HG03025 (cell line): Measurements from ENCODE around the gene PNPLA1.

Source experiments
- ATAC-seq: cut with Tn5 transposase; IDR thresholded peaks from one replicate; pipeline ENCODE4 v1.9.1; 2021; ENCODE audit warnings: mild to moderate bottlenecking, moderate library complexity; ENCODE audit not compliant: unreplicated experiment, low FRiP score

PNPLA1 gene

DNA sequence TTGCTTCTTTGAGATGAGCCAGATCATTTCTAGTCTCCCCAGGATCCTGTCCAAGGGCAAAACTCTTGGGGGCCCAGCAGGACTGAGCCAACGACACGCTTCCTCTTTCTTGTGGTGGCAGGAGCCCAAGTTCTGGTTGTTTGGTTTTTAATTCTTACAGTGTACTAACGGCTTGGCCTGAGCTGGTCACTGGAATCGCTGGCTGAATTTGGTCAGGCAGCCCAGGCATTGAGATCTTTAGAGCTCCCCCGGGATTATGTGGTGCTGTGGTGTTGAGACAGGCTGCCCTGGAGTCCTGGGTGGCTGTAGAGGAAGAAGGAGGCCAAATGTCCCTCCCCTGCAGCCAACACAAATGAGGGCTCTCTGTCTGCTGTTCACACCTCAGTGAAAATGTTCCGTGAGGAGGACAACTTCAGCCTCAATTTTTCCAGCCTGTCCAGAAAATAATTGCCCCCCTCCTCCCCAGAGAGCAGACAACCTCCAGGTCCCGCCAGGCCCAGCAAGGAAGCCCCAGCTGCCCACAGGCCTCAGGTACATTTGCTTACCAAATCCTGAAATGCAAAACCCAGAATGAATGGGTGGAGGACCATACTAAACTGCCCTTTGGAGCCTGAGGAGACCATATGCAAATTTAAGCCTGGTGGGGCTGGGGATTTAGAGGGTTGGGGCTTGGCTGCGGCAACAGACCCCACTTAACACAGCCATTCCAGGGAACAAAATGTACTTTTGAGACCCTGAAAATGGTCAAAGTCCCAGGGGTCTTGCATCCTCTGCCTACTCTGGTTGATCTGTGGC lies 43.2 kb downstream of the PNPLA1 start:
- ATAC-seq, result peak; percentile 51

DNA sequence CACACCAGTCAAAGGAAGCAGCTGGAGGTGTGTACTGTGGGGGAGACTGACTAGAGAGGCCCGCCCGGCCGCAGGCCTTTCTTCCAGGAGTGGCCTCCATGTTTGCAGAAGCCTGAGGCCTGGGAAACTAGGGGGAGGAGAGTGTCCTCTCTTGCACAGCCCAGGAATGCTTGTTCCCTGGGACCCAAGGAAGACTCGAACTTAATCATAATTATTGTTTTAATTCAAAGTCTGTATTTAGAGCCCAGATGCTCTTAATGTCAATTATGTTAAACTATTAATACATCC lies 43.7 kb downstream of the PNPLA1 start:
- no peak for ATAC-seq

- no peak for ATAC-seq
These were observed 44.6 kb downstream of the PNPLA1 start for GRCh38 chr6:36314221-36315014.

DNA sequence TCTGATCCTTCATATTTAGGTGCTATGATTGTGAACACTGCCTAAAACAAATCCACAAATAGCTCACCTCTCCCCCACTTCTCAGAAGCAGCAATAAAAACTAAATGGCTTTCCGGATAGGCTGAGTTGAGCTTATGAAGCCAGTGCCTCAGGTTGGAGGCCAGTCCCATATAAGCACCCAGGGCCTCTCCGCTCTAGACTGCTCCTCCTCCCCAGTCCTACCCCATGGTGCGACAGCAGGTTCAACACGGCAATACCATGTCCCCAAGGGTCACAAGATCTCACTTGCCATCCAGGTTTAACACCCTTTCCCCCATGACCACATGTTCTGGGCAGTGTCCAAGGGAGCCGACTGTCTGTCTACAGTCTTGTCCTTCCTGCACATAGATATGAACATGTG lies 46.1 kb downstream of the PNPLA1 start:
- no peak for ATAC-seq

DNA sequence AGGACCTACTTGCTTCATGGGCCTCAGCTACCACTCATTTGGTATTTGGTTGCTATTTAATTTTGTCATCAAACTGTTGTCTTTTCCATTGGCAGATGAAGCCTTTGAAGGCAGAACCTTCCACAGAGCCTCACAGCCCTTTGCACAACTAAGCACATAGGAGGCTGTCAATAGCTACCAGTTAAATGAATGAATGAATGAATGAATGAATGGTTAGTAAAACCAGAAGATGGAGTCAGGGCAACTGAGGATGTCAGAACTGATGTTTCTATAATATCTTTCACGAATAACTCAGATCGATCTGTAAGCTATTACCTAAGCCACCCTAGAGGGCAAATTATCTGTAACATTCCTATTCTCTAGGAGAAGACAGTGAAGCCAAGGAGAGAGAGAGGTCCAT lies 47.8 kb downstream of the PNPLA1 start:
- no peak for ATAC-seq

DNA sequence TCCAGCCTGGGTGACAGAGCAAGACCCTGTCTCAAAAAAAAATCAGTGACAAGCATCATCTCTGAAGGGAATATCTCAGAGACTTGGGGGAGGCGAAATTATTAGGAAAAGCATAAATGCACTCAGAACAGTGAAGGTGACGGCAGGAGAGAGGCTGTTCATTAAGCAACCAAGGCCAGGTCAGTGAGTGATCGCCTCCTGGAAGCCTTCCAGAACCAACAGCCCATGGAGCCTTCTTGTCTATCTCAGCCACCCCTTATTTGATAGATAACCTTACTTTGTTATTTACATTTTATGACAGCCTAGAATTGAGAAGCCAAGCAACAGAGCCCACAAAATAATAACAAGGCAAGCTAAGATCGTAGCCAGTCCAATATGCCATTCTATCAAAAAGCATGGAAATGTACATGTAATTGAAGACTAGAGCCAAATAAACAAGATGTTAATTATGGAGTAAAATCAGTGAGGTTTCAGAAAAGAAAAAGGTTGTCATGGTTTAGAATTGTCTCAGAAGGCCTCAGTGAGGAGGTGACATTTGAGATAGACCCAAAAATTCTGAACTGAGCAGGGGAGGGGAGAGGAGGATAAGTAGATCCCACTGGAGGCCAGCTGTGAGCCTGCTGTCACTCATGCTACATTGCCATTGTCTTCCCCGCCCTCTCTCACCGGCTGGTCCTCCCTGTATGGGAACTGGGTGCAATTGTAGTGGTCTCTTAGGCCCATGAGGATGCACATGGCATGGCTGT lies 49.0 kb downstream of the PNPLA1 start:
- no peak for ATAC-seq

DNA sequence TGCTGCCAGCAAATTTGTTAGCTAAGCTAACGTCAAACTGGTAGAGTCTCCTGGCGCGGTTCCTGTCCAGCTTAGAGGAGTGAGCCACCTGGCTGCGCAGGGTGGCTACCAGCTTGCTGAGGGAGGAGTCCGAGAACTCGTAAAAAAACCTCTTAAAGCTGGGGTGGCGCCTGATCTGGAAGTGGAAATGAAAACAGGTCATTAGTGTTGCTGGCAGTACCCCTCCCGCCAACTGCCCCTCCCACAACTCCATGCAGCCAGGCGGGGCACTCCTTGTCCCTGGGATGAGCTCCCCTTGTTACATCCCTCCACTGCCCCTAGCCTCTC lies 49.5 kb downstream of the PNPLA1 start:
- ATAC-seq, result no peak

DNA sequence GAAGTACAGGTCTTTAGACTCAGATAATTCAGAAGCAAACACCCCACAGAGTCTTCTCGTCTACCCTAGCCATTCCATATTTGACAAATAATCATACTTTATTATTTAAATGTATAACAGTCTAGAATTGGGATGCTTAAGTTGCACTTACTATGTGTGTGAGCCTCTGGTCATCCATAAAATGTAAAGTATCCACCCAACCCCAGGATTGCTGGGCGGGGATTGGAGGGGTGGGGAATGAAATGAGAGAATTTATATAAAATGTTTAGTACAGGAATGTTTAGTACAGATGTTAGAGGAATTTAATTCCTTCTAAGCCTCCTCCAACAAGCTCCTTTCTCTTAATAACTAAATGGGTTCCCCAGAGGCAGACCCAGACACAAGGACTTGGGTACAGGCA lies 50.0 kb downstream of the PNPLA1 start:
- ATAC-seq, result no peak

GRCh38 chr6:36320475-36320874 lies 50.6 kb downstream of the PNPLA1 start:
- no peak for ATAC-seq

GRCh38 chr6:36322591-36322990 lies 52.7 kb downstream of the PNPLA1 start:
- ATAC-seq, result no peak

DNA sequence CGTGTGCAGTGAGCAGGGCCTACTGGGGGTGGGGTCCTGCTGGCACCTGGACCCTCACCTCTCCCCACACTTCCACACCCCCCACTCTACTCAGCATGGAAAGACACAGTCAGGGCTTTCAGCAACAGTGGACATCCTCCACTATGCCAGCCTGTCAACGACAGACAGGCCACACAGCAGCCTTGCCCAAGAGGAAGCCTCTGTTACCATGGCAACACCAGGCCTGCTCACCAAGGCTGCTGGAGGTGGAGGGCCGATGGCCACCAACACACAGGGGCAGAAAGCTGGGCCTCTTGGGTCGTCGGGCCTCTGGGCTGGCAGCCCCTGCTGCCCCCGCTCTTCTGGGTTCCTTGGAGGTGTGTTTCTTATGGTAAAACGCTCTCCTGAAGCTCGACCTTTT lies 53.2 kb downstream of the PNPLA1 start:
- no peak for ATAC-seq

DNA sequence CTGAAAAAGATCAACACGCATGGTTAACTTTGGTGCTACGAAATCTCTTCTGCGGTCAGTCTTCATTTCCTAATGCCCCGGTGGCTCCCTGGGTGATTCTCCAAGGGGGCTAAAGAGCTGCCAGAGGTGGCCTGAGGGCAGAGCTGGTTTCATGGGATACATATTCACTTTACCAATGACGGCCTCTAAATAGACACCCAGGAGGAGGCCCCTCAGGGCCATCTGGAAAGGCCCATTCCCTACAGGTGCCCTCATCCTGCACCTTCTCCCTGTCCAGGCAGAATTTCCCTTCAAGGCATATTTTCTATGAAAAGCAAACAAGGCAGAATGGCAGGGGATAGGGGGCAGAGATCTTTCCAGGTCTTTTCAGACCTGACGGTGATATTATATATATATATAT lies 54.3 kb downstream of the PNPLA1 start:
- no peak for ATAC-seq

GRCh38 chr6:36324715-36325114 lies 54.9 kb downstream of the PNPLA1 start:
- ATAC-seq, result no peak

- no peak for ATAC-seq
These were observed 56.6 kb downstream of the PNPLA1 start for GRCh38 chr6:36326356-36326995.

- no peak for ATAC-seq
These were observed 57.5 kb downstream of the PNPLA1 start for GRCh38 chr6:36327226-36327918.

GRCh38 chr6:36327919-36328236 lies 58.0 kb downstream of the PNPLA1 start:
- no peak for ATAC-seq

DNA sequence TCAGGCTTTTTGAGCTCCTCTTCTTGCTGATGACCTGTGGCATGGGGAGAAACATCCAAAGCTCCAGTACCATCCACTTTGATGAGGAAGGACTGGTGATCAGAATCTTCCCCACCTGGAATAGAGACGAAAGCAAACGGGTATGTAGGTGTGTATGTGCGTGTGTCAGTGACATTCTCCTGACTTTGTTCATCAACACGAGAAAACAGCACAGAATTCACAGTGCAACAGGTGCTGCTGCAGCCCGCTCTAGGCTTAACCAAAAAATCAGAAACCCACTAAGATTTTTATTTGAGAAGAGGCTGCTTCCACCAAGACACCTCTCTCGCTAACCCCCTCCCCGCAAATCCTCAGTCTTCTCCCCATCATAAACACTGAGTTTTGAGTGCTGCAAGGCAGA lies 58.7 kb downstream of the PNPLA1 start:
- ATAC-seq, result no peak

DNA sequence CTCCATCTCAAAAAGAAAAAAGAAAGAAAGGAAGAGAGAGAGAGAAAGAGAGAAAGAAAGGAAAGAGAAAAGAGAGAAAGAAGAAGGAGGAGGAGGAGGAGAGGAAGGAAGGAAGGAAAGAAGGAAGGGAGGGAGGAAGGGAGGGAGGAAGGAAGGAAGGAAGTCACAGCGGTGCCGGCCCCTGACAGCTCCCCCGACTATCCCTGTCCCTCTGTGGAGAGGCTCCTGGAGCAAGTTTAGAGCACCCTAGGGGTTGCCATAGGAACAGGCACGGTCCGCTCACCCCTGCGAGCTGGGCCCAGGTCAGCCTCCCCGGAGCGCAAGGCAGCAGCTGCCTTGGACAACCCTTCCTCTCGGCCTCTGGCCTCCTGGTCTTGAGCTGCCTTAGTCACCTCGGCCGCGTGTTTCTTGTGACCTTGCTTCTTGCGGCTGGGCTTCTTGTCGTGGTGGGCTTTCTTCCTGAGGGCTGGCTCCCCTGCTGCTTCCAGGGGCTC lies 60.0 kb downstream of the PNPLA1 start:
- ATAC-seq, result no peak

DNA sequence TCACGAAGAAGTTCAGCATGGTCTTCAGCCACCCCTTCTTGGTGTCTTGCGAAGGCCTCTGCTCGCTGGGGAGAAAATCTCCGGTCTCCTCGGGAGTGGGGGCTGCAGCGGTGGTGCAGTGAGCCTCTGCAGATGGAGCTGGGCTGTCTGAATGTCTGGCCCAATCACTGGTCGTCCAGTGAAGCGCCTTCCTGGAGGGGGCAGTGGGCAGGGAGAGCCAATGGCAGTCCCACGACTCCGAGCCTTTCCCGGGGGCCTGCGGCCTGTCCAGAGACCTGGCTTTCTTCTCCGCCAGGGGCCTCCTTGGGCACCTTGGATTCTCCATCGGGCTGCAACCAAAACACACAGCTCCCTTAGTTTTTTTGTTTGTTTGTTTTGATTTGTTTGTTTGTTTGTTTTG lies 60.5 kb downstream of the PNPLA1 start:
- ATAC-seq, result no peak

GRCh38 chr6:36331381-36331780 lies 61.5 kb downstream of the PNPLA1 start:
- no peak for ATAC-seq
